Medulla oblongata (tissue), 1 donor: ENCODE measurements around the gene ZNF175.
"Not testable (repeated sequence)": the region's sequence is repeated elsewhere in the genome, so short reads cannot be mapped to it uniquely, and the experiment has no call there.

Experiments
- DNase-seq: peaks from one replicate; pipeline ENCODE4 v3.0.0-alpha.2; 2015; ENCODE audit errors: extremely low spot score

The ZNF175 gene

DNA sequence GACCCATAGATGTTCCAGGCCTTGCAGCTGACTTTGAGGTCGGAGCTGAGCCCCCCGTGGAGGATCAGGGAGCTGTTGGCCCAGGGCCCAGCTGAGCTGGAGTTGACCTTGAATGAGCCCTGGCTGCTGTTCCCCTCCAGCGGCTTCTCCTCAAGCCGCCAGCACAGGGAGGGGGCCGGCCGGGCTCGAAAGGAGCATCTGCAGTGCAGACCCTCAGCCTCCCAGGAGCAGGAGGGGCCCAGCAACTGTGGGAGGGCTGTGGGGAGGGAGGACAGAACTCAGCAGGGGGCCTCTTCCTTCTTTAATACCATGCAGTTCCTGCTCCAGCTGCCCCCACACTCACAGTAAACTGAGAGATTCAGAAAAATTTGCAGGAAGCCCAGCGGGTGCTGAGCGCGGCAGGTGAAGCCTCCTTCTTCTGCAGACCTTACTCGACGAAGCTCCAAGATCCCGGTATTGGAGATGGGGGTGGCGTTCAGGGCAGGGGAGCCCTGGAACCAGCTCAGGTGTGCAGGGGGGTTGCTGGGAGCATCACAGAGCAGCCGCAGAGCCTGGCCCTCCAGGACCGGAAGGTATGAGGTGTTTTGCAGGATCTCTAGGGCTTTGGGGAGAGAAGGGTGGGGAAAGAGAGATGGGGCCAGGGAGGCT is 56.5 kb downstream of the ZNF175 start:
- no peak for DNase-seq

DNA sequence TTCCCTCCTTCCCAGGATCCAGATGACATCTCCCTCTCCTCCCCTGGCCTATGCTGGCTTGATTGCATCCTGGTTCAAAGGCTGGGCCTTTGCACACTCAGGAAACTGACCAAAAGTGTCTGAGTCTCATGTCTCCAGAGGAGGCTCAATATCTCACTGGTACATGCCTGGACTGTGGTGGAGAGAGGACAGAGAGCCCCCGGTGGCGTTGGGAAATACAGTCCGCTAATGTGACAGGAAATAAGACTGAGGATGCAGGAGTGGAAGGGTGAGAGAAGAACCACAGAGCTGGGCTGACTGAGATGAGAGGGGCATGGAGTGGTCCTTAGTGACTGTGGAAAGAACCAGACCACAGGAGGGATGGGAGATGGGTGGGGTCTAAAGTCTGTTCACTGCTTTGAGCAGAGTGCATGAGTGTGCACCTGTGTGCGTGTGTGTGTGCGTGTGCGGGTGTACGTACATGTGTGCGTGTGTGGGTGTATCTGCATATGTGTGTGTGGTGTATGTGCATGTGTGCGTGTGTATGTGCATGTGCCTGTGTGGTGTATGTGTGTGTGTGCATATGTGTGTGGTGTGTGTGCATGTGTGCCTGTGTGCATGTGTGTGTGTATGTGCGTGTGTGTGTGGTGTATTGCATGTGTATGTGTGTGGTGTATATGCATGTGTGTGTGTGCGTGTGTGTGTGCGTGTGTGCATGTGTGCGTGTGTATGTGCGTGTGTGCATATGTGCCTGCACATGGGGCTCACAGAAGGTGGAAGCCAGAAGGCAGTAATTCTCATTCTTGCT is 57.3 kb downstream of the ZNF175 start:
- DNase-seq = no peak

DNA sequence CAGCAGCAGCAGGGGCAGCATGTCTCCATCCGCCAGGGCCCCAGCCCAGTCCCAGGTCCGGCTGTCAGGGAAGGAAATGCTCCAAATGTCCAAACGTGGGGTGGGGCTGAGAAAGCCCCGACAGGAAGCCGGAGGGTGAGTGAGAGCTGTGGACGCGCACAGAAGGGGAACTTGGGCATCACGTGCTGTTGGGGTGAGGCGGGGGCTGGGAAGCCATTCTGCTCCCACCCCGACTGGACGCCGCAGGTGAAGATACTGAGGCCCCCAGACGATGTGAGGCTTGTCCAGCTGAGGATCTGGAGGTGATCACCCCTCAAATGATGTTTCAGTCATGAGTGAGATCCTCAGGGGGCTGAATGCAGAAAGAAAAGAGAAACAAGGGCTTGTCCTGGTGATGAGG is 59.2 kb downstream of the ZNF175 start, which contains the start of gene SIGLEC5:
TSS of gene SIGLEC5 (minus strand) at position 87 of the 400 bp plus-strand sequence. CDS start at position 21, 66 bp downstream.
- not testable (repeated sequence) for DNase-seq

DNA sequence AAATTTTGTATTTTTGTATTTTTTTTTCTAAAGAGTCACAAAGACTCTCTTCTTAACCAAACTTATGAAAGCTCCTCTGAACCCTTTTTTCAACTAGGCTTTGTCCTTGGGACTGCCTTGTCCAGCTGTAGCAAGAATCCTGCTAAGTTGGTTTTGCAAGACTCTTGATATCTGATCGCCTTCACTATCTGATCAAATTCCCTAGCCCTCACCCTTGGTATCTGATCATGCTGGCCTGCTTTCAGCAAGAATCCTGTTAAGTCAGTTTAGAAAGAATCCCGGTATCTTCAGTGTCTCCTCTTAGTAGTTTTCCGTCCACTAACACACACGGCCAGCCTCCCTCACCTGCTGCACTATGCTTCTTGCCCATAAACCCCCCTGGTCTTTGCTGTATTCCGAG is 61.0 kb downstream of the ZNF175 start:
- no peak for DNase-seq

DNA sequence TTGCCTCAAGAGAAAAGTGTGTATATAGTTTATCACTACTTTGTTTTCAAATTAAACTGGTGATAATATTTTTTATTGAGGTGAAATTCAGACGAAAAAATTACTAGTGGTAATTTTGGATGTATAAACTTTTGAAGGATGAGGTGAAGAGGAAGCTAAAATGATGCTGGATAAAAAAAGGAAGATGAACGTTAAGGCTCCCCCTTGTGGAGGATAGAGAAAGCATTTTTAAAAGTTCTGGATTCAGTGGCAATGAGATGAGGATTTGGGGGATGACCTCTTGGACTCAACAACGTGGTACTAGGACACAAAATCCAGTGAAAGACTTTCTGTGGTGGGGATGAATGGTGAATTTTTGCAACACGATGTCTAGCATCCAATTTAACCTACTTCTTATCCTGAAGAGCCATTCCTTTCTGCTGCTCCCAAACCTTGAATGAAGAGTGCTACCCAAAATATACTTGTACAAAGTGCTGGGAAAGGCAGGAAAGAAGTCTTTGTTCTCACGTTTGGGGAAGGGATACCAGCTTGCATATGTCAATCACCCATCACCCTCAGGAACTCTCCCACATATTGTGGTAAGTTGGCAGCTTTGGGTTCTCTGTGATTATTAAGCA is 66.4 kb downstream of the ZNF175 start:
- no peak for DNase-seq

DNA sequence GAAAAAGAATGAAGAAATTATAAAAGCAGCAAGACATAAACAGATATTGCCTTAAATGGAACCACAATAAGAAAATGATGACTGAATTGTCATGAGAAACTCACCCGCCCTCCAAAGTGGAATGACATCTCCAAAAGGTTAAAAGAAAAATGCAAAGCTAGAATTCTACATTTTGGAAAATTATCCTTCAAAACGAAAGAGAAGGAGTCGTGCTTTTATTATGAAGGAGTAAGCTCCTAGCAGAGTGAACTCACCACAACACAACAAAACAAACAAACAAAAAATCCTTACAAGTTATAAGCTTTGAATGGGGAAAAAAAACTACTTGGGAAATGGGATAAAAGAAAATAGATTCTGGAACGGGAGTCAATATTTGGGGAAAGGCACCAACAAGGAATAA is 68.8 kb downstream of the ZNF175 start:
- no peak for DNase-seq

DNA sequence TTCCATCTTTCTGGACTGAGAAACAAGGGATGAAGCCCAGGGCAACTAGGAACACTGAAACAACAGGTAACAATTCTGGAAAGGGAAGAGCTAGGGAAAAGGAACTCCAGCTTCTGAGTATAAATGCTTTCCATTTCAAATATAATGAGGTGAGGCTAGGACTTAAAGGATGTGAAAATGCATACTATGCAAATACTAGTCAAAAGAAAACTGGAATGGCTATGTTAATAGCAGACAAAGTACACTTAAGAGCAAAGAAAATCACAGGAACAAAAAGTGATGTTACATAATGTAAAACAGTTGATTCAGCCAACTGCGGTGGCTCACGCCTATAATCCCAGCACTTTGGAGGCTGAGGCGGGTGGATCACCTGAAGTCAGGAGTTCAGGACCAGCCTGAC is 69.3 kb downstream of the ZNF175 start:
- no peak for DNase-seq

DNA sequence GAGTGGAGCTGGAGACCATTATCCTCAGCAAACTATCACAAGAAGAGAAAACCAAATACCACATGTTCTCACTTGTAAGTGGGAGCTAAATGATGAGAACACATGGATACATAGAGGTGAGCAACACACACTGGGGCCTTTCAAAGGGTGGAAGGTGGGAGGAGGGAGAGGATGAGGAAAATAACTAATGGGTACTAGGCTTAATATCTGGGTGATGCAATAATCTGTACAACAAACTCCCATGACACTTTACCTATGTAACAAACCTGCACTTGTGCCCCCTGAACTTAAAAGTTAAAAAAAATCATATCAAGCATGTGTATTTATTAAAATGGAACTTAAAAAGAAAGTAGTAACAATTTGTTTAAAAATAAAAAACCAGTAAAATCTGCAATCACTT is 70.6 kb downstream of the ZNF175 start:
- DNase-seq = no peak
